Activated CD4-positive, CD25-positive, alpha-beta regulatory T cell treated with anti-CD3 and anti-CD28 coated beads, Interleukin-2, amount 50 U/mL, for 24 hours (primary cell): Measurements from ENCODE around the gene FXN.
"Not testable (repeated sequence)": the region's sequence is repeated elsewhere in the genome, so short reads cannot be mapped to it uniquely, and the experiment has no call there.

ENCODE experiments used
- ATAC-seq, 2 donors: fragments of 150-1000 bp; cut with Tn5 transposase; one replicate each; pipeline ENCODE4 v1.10.0; 2021; ENCODE audit warnings: mild to moderate bottlenecking in 1 of 2, moderate library complexity in 1 of 2

FXN gene

GRCh38 chr9:69071059-69071458 is 35.5 kb downstream of the FXN start:
- ATAC-seq: no peak

- ATAC-seq: no peak
Observed at GRCh38 chr9:69073103-69073502, 37.6 kb downstream of the FXN start.

- ATAC-seq: no peak
Observed at GRCh38 chr9:69074801-69075200, 39.2 kb downstream of the FXN start.

- ATAC-seq: no peak
Observed at GRCh38 chr9:69076550-69076949, 41.0 kb downstream of the FXN start.

DNA sequence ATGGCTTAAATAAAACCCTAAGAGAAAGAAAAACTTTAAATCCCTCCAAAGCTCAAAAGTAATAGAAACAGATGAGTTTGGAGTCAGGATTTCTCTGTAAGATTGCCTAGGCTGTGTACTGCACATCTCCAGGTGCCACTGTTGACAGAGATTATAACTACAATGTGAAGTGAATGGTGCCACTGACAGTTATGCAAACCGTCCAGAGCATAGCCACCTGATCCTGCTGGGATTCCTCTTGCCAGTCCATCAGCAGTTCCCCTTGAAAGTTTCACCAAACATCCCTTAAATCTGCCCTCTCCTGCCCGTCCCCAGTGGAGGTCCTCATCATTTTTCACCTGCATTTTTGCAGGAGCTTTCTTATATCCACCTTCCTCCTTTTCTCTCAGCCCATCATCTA is 42.5 kb downstream of the FXN start:
- no peak for ATAC-seq

DNA sequence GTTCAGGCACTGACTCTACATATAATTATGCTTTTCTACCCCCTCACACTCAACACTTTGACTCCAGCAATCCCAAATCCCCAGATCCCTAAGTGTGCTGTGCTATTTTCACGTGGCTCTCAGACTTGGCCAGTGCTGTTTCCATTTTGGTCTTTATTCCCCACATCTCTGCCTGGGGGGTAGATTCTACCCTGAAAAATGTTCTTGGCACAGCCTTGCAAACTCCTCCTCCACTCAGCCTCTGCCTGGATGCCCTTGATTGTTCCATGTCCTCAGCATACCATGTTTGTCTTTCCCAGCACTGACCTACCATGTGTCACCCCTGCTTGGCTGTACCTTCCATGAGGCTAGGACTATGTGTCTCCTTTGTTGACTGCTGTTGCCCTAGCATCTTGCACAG is 43.0 kb downstream of the FXN start:
- ATAC-seq: no peak

GRCh38 chr9:69079186-69079585 is 43.6 kb downstream of the FXN start:
- no peak for ATAC-seq

- no peak for ATAC-seq
Observed at GRCh38 chr9:69081261-69081660, 45.7 kb downstream of the FXN start.

DNA sequence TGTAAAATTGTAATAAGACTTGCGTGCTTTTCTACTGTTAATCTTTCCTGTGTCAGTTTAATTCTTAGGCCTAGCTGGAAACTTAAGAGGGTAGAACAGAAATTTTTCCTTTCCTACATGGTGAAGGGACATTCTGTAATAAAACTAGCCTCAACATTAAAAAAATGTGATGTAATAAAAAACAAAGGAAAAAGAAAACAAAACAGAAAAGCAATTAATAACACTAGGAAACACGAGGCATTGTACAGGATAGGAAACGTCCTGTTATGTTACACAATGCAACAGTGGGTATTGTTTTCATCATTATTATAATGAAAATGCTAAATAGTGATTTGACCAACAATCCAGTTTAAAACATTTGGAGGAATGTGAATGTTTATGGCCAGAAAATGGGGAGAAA is 47.8 kb downstream of the FXN start:
- ATAC-seq: no peak

DNA sequence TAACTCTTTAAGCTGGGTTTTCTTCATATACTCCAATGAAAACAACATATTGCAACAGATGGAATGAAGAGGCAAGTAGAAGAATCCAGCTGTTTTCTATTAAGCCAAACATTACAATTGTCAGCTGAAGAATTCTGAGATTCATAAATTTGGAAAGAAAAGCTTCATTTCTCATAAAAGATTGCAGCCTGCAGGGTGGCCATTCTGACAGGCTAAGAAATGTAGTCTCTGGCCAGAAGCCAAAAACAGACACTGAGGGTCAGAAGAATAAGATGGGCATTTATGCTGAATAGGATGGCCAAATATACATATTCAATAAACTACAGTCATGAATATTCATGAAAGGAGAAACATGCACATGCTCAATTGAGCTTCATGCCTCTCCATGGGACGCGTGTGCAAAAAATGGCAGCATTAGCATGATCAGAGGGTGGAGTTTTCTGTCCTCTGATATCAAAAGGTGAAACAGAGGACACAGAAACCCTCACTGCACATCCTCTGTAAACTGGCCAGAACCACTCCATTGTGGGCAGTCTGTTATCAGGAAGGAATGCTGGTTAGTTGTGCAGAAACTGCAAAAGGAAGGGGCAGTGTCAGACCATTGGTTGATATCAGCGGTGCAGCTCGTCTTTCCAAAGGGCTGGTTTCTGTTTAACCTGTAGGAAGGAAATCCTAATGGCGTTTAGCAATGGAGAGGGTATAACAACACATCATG is 50.2 kb downstream of the FXN start:
- ATAC-seq: no peak

DNA sequence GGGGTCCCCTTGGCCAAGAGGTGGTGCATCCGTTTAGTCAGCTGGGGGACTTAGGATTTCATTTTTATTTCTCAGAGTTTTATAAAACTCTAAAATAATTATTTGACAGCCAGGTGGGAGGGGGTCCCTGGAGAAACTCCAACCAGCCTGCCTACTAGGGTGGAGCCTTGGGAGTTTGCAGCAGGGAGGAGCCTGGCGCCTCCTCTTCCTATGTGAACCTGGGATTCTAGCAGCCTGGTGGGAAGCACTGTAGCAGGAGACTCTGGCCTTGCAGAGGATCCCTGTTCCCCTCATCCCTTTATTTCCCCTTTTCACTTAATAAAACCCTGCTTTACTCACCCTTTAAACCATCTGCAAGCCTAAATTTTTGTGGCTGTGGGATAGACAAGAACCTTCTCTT is 50.8 kb downstream of the FXN start:
- no peak for ATAC-seq

GRCh38 chr9:69086769-69087168 is 51.2 kb downstream of the FXN start:
- no peak for ATAC-seq

DNA sequence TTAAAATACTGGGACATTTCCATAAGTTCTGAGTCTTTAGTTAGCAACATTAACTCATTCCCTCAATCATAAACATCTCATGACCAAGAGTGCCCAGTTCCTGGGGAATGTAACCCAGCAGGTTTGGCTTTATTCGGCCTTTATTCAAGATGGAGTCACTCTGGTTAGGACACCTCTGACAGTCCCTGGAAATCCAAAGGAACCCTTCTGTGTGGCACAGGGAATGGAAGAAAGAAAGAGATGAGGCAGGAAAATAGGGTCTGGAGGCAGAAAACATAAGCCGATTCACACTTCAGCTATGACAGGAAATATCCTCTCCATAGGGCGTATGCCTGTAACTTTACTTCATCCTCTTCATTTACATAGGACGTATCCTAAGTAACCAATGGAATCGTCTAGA is 53.5 kb downstream of the FXN start:
- ATAC-seq: no peak

GRCh38 chr9:69089491-69089890 is 53.9 kb downstream of the FXN start:
- ATAC-seq: no peak

GRCh38 chr9:69090140-69090750 is 54.7 kb downstream of the FXN start:
- ATAC-seq: no peak

DNA sequence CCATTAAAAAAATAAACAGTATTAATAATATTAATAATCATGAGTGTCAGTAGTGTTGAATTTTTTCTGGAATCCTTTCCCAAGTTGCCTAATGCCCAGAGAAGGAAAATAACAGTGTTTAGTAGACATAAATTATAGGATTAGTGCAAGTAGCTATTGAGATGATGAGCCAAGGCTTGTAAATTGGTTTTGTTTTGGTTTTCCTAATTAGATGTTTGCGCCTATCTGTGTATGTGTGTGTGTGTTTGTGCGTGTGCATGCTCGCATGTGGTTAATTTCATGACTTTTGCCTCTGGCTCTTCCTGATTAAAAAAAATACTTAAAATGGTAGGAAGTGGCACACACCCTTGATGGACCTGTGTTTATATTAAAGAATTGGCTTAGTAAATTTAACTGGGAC is 55.4 kb downstream of the FXN start:
- no peak for ATAC-seq

GRCh38 chr9:69093471-69094103 is 58.0 kb downstream of the FXN start:
- no peak for ATAC-seq

GRCh38 chr9:69094361-69095135 is 59.0 kb downstream of the FXN start:
- ATAC-seq: not testable (repeated sequence)

DNA sequence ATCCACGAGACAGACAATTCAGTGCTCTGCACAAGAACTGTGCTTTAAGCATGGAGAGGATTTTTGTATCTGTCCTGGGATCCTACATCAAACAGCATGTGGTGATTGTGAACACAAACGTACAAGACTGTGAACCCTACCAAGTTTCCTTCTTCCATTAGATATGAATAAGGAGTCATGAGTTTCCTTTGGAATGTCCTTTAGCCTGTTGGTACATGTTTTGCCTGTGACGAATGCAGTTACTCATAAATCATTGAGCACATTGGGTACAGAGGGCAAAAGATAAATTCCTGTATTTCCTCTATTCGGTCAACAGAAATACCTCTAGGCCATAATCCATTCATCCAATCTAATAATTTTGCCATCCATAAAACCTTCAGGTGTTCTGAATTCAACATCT is 61.5 kb downstream of the FXN start:
- no peak for ATAC-seq

DNA sequence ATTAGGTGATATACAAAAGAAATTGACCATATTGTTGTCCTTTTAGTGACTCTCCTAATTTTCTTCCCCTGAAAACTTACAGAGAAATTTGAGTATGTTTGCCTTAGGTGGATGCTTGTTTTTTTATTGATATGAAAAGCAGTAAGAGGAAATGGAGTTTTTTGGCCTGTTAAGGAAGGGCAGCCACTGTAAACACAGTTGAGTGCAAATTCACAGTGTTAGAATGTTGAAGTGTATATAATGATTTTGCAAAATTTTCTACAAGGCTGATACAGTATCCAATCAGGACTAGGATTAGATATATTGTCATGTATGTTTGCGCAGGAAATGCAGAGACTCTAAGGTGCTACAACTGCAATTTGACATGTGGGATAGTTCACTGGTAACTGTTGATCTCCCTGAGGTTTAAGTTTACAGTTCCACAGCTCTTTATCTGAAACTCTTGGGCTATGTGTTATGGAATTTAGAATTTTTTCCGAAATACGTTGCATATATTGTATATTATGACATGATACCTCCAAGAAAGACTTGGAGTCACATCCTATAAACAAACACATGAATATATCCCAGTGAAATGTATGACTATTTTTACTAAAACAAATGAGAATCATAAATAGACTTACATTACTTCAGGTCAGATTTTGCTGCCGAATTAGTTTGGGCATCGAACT is 62.5 kb downstream of the FXN start:
- no peak for ATAC-seq

- ATAC-seq: not testable (repeated sequence)
Observed at GRCh38 chr9:69103348-69103996, 67.9 kb downstream of the FXN start.

GRCh38 chr9:69104830-69105527 is 69.4 kb downstream of the FXN start:
- no peak for ATAC-seq
